ENCODE measurements around the gene TPCN1. TPM values are rescaled to one million over a fixed set of nuclear protein-coding genes. Genes with fewer than 3 reads are reported as not detected.

Gene TPCN1
- total RNA-seq, 1 experiment from 2014 or later, result 32.7 TPM

GRCh38 chr12:113221181-113221996, at the start of gene TPCN1 (continued):
- TF ChIP-seq GABPB1 (CRISPR knock-in tag; IDR thresholded peaks at IDR 0.05) (no peak), RELA (CRISPR knock-in tag; IDR thresholded peaks at IDR 0.05; ENCODE audit: borderline replicate concordance) (no peak), FOXJ3 (CRISPR knock-in tag; IDR thresholded peaks at IDR 0.05; ENCODE audit: borderline replicate concordance) (no peak), ATF6 (CRISPR knock-in tag; IDR thresholded peaks at IDR 0.05) (no peak), CBFB (CRISPR knock-in tag; IDR thresholded peaks at IDR 0.05; ENCODE audit: low read depth) (no peak), HMGXB4 (CRISPR knock-in tag; IDR thresholded peaks at IDR 0.05) (no peak), MXD4 (CRISPR knock-in tag; IDR thresholded peaks at IDR 0.05; ENCODE audit: borderline replicate concordance) (no peak)
- TF ChIP-seq, protein P1, sequence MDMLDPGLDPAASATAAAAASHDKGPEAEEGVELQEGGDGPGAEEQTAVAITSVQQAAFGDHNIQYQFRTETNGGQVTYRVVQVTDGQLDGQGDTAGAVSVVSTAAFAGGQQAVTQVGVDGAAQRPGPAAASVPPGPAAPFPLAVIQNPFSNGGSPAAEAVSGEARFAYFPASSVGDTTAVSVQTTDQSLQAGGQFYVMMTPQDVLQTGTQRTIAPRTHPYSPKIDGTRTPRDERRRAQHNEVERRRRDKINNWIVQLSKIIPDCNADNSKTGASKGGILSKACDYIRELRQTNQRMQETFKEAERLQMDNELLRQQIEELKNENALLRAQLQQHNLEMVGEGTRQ (CRISPR knock-in tag; IDR thresholded peaks at IDR 0.05), result peak; percentile 45; the same call in 1 of the 2 replicates

- peaks cover 63% of the 10 kb centered on the region for H3K36me3 Mint-ChIP-seq
Observed at GRCh38 chr12:113171543-113171942, 49.7 kb upstream of the TPCN1 start.

DNA sequence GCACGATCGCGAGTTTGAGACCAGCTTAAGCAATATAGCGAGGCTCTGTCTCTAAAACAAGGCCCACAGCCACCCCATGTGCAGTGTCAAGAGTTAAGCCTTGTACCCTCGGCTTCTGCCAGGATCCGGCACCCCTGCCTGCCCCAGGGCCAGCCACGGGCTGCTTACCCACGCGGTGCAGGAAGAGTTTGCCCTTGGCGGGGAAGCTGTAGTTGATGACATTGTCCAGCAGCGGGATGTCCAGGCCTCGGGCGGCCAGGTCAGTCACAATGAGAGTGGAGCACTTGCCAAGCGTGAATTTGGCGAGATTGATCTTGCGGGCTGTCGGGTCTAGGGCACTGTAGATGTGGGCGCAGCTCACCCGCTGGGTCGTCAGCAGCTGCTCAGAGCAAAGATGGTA, 49.1 kb upstream of the TPCN1 start:
- ATAC-seq (no peak), DNase-seq (ENCODE audit: low spot score) (no peak)
- no peak for TF ChIP-seq ZNF263 (CRISPR knock-in tag; IDR thresholded peaks at IDR 0.05; ENCODE audit: low read depth)
- no peak for TF ChIP-seq E2F1 (CRISPR knock-in tag; IDR thresholded peaks at IDR 0.05)
- TF ChIP-seq JUN (CRISPR knock-in tag; IDR thresholded peaks at IDR 0.05), result no peak
- TF ChIP-seq, protein P2, sequence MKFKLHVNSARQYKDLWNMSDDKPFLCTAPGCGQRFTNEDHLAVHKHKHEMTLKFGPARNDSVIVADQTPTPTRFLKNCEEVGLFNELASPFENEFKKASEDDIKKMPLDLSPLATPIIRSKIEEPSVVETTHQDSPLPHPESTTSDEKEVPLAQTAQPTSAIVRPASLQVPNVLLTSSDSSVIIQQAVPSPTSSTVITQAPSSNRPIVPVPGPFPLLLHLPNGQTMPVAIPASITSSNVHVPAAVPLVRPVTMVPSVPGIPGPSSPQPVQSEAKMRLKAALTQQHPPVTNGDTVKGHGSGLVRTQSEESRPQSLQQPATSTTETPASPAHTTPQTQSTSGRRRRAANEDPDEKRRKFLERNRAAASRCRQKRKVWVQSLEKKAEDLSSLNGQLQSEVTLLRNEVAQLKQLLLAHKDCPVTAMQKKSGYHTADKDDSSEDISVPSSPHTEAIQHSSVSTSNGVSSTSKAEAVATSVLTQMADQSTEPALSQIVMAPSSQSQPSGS (CRISPR knock-in tag; IDR thresholded peaks at IDR 0.05; ENCODE audit: borderline replicate concordance, low read depth), result no peak
- TF ChIP-seq ZNF671 (CRISPR knock-in tag; IDR thresholded peaks at IDR 0.05), result no peak
- no peak for TF ChIP-seq FOXP1 (CRISPR knock-in tag; IDR thresholded peaks at IDR 0.05; ENCODE audit: borderline replicate concordance)
- Mint-ChIP-seq H3K4me3 (no peak overlapping the region), H3K36me3 (peaks cover 66% of the 10 kb centered on the region), H3K27ac (no peak overlapping the region), H3K27me3 (ENCODE audit: low read depth) (no peaks in the 10 kb centered on the region), H3K4me1 (no peaks in the 10 kb centered on the region), H3K9me3 (no peaks in the 10 kb centered on the region)
- ChIA-PET CTCF (interaction anchor here (1.2 to 2.2 kb wide), 3 partner anchors 11 to 179 kb away, joined by 4 to 5 read pairs (median 4); partner anchors contain the start of gene RASAL1), POLR2A (no interaction called here)

More at GRCh38 chr12:113171543-113171942, 49.7 kb upstream of the TPCN1 start:
- ATAC-seq (no peak), DNase-seq (ENCODE audit: low spot score) (no peak)
- no peak overlapping the region for H3K27ac Mint-ChIP-seq
- no peaks in the 10 kb centered on the region for H3K9me3 Mint-ChIP-seq
- H3K4me3 Mint-ChIP-seq, result no peak overlapping the region
- no peaks in the 10 kb centered on the region for H3K4me1 Mint-ChIP-seq
- ChIA-PET POLR2A (no interaction called here), CTCF (interaction anchor here (0.6 to 2.2 kb wide), 3 partner anchors 20 to 179 kb away, joined by 3 to 5 read pairs (median 4); partner anchors contain the start of gene RASAL1)
- no peaks in the 10 kb centered on the region for H3K27me3 Mint-ChIP-seq (ENCODE audit: low read depth)
- no peak for TF ChIP-seq EMX1 (CRISPR knock-in tag; IDR thresholded peaks at IDR 0.05)
- no peak for TF ChIP-seq ZNF138 (CRISPR knock-in tag; conservative IDR thresholded peaks at IDR 0.05)
- TF ChIP-seq NR1H2 (CRISPR knock-in tag; IDR thresholded peaks at IDR 0.05), result no peak
- TF ChIP-seq, protein P3, sequence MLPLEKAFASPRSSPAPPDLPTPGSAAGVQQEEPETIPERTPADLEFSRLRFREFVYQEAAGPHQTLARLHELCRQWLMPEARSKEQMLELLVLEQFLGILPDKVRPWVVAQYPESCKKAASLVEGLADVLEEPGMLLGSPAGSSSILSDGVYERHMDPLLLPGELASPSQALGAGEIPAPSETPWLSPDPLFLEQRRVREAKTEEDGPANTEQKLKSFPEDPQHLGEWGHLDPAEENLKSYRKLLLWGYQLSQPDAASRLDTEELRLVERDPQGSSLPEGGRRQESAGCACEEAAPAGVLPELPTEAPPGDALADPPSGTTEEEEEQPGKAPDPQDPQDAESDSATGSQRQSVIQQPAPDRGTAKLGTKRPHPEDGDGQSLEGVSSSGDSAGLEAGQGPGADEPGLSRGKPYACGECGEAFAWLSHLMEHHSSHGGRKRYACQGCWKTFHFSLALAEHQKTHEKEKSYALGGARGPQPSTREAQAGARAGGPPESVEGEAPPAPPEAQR (CRISPR knock-in tag; IDR thresholded peaks at IDR 0.05), result no peak
- TF ChIP-seq ZNF121 (CRISPR knock-in tag; IDR thresholded peaks at IDR 0.05), result no peak
- no peak for TF ChIP-seq MYBL2 (CRISPR knock-in tag; IDR thresholded peaks at IDR 0.05)
- no peak for TF ChIP-seq ZNF396 (CRISPR knock-in tag; IDR thresholded peaks at IDR 0.05; ENCODE audit: borderline replicate concordance)
